HEK293 (cell line): ENCODE data around the gene TRMT10A.

Experiments
- CTCF ChIA-PET: fragments of 350-600 bp; formaldehyde crosslinking; extraction: SDS; loops from one replicate; lab custom pipeline; 2021; ENCODE audit warnings: antibody characterized with exemption; lab: Yijun Ruan, JAX
- POLR2A ChIA-PET: fragments of 300-600 bp; formaldehyde crosslinking; extraction: SDS; loops from one replicate; lab custom pipeline; 2020; ENCODE audit warnings: antibody characterized with exemption, inconsistent platforms; lab: Yijun Ruan, JAX
- H3K27ac ChIP-seq: fragments of 200-500 bp; sonication (Bioruptor generic); 2 replicates; pipeline ENCODE4 v1.5.1; 2014; ENCODE audit warnings: low read depth, low read length, control low read depth, inconsistent platforms; ENCODE audit errors: extremely low read depth
- H3K36me3 ChIP-seq, 2 experiments: fragments of 200-500 bp in 1 of 2; sonication (Bioruptor generic) in 1 of 2; 1 replicate in 1 of 2; 2 replicates in 1 of 2; pipeline ENCODE4 v1.5.1; 2014 to 2017; ENCODE audit warnings: inconsistent platforms in 2 of 2, low read length in 2 of 2; ENCODE audit not compliant: control insufficient read depth in 2 of 2, insufficient read depth in 1 of 2
- H3K4me1 ChIP-seq: fragments of 200-500 bp; sonication (Bioruptor generic); 2 replicates; pipeline ENCODE4 v1.5.1; 2014; ENCODE audit warnings: mild to moderate bottlenecking, low read length, inconsistent platforms; ENCODE audit not compliant: control insufficient read depth, insufficient read depth
- H3K4me3 ChIP-seq: 2 replicates; pipeline ENCODE4 v1.5.1; 2011; ENCODE audit warnings: low read depth, mild to moderate bottlenecking, control low read depth, low read length, moderate library complexity
- H3K9me3 ChIP-seq: fragments of 200-500 bp; sonication (Bioruptor generic); 2 replicates; pipeline ENCODE4 v1.5.1; 2014; ENCODE audit warnings: low read depth, low read length, inconsistent platforms; ENCODE audit not compliant: control insufficient read depth, insufficient read depth
- CTCF ChIP-seq: fragments of 450-650 bp; formaldehyde crosslinking; IDR thresholded peaks from 2 replicates; pipeline ENCODE4 v1.5.1; 2016; ENCODE audit warnings: missing biosample characterization, missing genetic modification characterization
- GLIS1 ChIP-seq: fragments of 450-650 bp; formaldehyde crosslinking; IDR thresholded peaks from 2 replicates; pipeline ENCODE4 v1.5.1; 2016; ENCODE audit warnings: missing biosample characterization, missing genetic modification characterization
- HOXD13 ChIP-seq: sonication (generic); formaldehyde crosslinking; IDR thresholded peaks from 2 replicates; pipeline ENCODE4 v1.8.0; 2022; ENCODE audit warnings: missing genetic modification reagents, borderline replicate concordance
- IKZF3 ChIP-seq: fragments of 450-650 bp; IDR thresholded peaks from 2 replicates; pipeline ENCODE4 v1.5.0; 2018; ENCODE audit warnings: missing biosample characterization, mild to moderate bottlenecking, missing genetic modification characterization, moderate library complexity
- KLF1 ChIP-seq: fragments of 450-650 bp; formaldehyde crosslinking; IDR thresholded peaks from 2 replicates; pipeline ENCODE4 v1.5.1; 2016; ENCODE audit warnings: missing biosample characterization, missing genetic modification characterization
- MEIS1 ChIP-seq: sonication (generic); formaldehyde crosslinking; IDR thresholded peaks from 2 replicates; pipeline ENCODE4 v1.8.1; 2022; ENCODE audit warnings: missing genetic modification reagents, mild to moderate bottlenecking, borderline replicate concordance
- MZF1 ChIP-seq: fragments of 450-650 bp; formaldehyde crosslinking; IDR thresholded peaks from 2 replicates; pipeline ENCODE4 v1.5.1; 2017; ENCODE audit warnings: missing biosample characterization, missing genetic modification characterization, borderline replicate concordance
- RBAK ChIP-seq: fragments of 450-650 bp; formaldehyde crosslinking; IDR thresholded peaks from 2 replicates; pipeline ENCODE4 v1.5.1; 2016; ENCODE audit warnings: missing biosample characterization, missing genetic modification characterization
- REST ChIP-seq: fragments of 450-650 bp; formaldehyde crosslinking; IDR thresholded peaks from 2 replicates; pipeline ENCODE4 v1.5.1; 2016; ENCODE audit warnings: missing biosample characterization, missing genetic modification characterization
- SP7 ChIP-seq: fragments of 450-650 bp; formaldehyde crosslinking; IDR thresholded peaks from 2 replicates; pipeline ENCODE4 v1.5.1; 2016; ENCODE audit warnings: missing biosample characterization, missing genetic modification characterization
- YY1 ChIP-seq: fragments of 450-650 bp; formaldehyde crosslinking; IDR thresholded peaks from 2 replicates; pipeline ENCODE4 v1.5.1; 2018; ENCODE audit warnings: missing biosample characterization, missing genetic modification characterization
- ZBTB48 ChIP-seq: fragments of 450-650 bp; formaldehyde crosslinking; IDR thresholded peaks from 2 replicates; pipeline ENCODE4 v1.5.1; 2016; ENCODE audit warnings: missing biosample characterization, missing genetic modification characterization
- ZEB2 ChIP-seq: fragments of 450-650 bp; formaldehyde crosslinking; IDR thresholded peaks from 2 replicates; pipeline ENCODE4 v1.5.1; 2016; ENCODE audit warnings: missing biosample characterization, missing genetic modification characterization
- ZNF121 ChIP-seq: fragments of 450-650 bp; formaldehyde crosslinking; IDR thresholded peaks from 2 replicates; pipeline ENCODE4 v1.5.1; 2016; ENCODE audit warnings: missing biosample characterization, missing genetic modification characterization
- ZNF221 ChIP-seq: fragments of 450-650 bp; formaldehyde crosslinking; IDR thresholded peaks from 2 replicates; pipeline ENCODE4 v1.5.1; 2017; ENCODE audit warnings: missing biosample characterization, missing genetic modification characterization, borderline replicate concordance
- ZNF239 ChIP-seq: fragments of 450-650 bp; formaldehyde crosslinking; IDR thresholded peaks from 2 replicates; pipeline ENCODE4 v1.5.1; 2016; ENCODE audit warnings: missing biosample characterization, missing genetic modification characterization
- ZNF354C ChIP-seq: fragments of 450-650 bp; formaldehyde crosslinking; IDR thresholded peaks from 2 replicates; pipeline ENCODE4 v1.5.1; 2016; ENCODE audit warnings: missing biosample characterization, missing genetic modification characterization, low read depth, borderline replicate concordance
- ZNF366 ChIP-seq: fragments of 450-650 bp; formaldehyde crosslinking; conservative IDR thresholded peaks from 2 replicates; pipeline ENCODE4 v1.5.1; 2016; ENCODE audit warnings: missing biosample characterization, missing genetic modification characterization
- ZNF473 ChIP-seq: fragments of 450-650 bp; formaldehyde crosslinking; IDR thresholded peaks from 2 replicates; pipeline ENCODE4 v1.5.1; 2017; ENCODE audit warnings: missing biosample characterization, missing genetic modification characterization
- ZNF501 ChIP-seq: fragments of 450-650 bp; formaldehyde crosslinking; IDR thresholded peaks from 2 replicates; pipeline ENCODE4 v1.5.1; 2016; ENCODE audit warnings: missing biosample characterization, missing genetic modification characterization
- ZNF521 ChIP-seq: fragments of 450-650 bp; formaldehyde crosslinking; IDR thresholded peaks from 2 replicates; pipeline ENCODE4 v1.5.1; 2017; ENCODE audit warnings: missing biosample characterization, mild to moderate bottlenecking, missing genetic modification characterization
- ZNF600 ChIP-seq: fragments of 450-650 bp; formaldehyde crosslinking; IDR thresholded peaks from 2 replicates; pipeline ENCODE4 v1.5.1; 2016; ENCODE audit warnings: missing biosample characterization, missing genetic modification characterization
- ZNF701 ChIP-seq: fragments of 450-650 bp; formaldehyde crosslinking; IDR thresholded peaks from 2 replicates; pipeline ENCODE4 v1.5.1; 2016; ENCODE audit warnings: missing biosample characterization, missing genetic modification characterization
- ZNF776 ChIP-seq: fragments of 450-650 bp; formaldehyde crosslinking; IDR thresholded peaks from 2 replicates; pipeline ENCODE4 v1.5.0; 2017; ENCODE audit warnings: missing biosample characterization, missing genetic modification characterization, borderline replicate concordance
- ZSCAN18 ChIP-seq: fragments of 450-650 bp; formaldehyde crosslinking; IDR thresholded peaks from 2 replicates; pipeline ENCODE4 v1.5.1; 2016; ENCODE audit warnings: missing biosample characterization, missing genetic modification characterization
- ZSCAN30 ChIP-seq: fragments of 450-650 bp; IDR thresholded peaks from 2 replicates; pipeline ENCODE4 v1.5.1; 2018; ENCODE audit warnings: missing biosample characterization, mild to moderate bottlenecking, missing genetic modification characterization, moderate library complexity

The TRMT10A gene

GRCh38 chr4:99537674-99538073, 26.2 kb downstream of the TRMT10A start:
- no peaks in the 10 kb centered on the region for H3K4me1 ChIP-seq
- POLR2A ChIA-PET = no interaction called here
- CTCF ChIA-PET = no interaction called here
- TF ChIP-seq ZNF776 (tag by site-specific recombination) = no peak
- TF ChIP-seq ZNF600 (tag by site-specific recombination) = no peak
- TF ChIP-seq ZNF473 (tag by site-specific recombination) = no peak
- TF ChIP-seq IKZF3 = no peak
- TF ChIP-seq RBAK (tag by site-specific recombination) = no peak
- TF ChIP-seq ZNF366 = no peak
- no peak for TF ChIP-seq MEIS1
- no peak for TF ChIP-seq CTCF
- TF ChIP-seq GLIS1 (tag by site-specific recombination) = no peak
- no peak for TF ChIP-seq ZEB2
- no peak for TF ChIP-seq ZNF701 (tag by site-specific recombination)
- TF ChIP-seq ZSCAN18 (tag by site-specific recombination) = no peak
- TF ChIP-seq ZNF501 (tag by site-specific recombination) = no peak
- no peak for TF ChIP-seq ZNF521 (tag by site-specific recombination)
- H3K36me3 ChIP-seq = no peaks in the 10 kb centered on the region
- no peak overlapping the region for H3K27ac ChIP-seq
- no peak overlapping the region for H3K4me3 ChIP-seq
- no peaks in the 10 kb centered on the region for H3K9me3 ChIP-seq

GRCh38 chr4:99536848-99537247, 27.0 kb downstream of the TRMT10A start:
- POLR2A ChIA-PET = no interaction called here
- H3K9me3 ChIP-seq = no peaks in the 10 kb centered on the region
- no peak overlapping the region for H3K27ac ChIP-seq
- CTCF ChIA-PET = no interaction called here
- no peak overlapping the region for H3K4me3 ChIP-seq
- H3K36me3 ChIP-seq = no peaks in the 10 kb centered on the region
- no peak for TF ChIP-seq ZSCAN30
- TF ChIP-seq MZF1 (tag by site-specific recombination) = no peak
- TF ChIP-seq KLF1 (tag by site-specific recombination) = no peak
- no peak for TF ChIP-seq ZNF221 (tag by site-specific recombination)
- no peak for TF ChIP-seq ZNF239 (tag by site-specific recombination)
- TF ChIP-seq HOXD13 = no peak
- TF ChIP-seq SP7 (tag by site-specific recombination) = no peak
- no peak for TF ChIP-seq ZNF354C (tag by site-specific recombination)
- no peak for TF ChIP-seq YY1
- TF ChIP-seq REST (tag by site-specific recombination) = no peak
- TF ChIP-seq ZNF121 (tag by site-specific recombination) = no peak
- TF ChIP-seq ZBTB48 (tag by site-specific recombination) = no peak
- no peaks in the 10 kb centered on the region for H3K4me1 ChIP-seq
